ENCODE results near the gene AK5.

DNA sequence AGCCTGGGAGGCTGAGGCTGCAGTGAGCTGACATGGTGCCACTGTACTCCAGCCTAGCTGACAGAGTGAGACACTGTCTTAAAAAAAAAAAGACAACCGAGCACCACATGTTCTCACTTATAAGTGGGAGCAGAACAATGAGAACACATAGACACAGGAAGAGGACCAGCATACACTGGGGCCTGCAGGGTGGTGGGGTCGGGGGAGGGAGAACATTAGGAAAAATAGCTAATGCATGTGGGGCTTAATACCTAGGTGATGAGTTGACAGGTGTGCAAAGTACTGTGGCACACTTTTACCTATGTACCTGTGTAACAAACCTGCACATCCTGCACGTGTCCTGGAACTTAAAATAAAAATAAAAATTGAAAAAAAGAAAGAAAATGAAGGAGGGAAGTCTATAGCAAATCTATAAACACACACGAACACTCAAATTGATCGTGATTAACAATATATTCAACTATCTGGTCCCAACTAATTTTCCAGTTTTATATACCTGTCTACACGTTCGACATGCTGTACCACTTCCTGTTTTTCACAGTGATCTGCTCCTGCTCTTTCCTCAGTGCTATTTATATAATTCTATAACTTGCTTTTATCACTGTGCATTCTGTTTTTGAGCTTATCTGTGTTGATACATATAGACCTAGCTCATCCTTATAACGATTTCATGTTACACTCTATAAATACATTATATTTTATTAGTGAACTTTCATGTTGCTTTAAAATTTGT lies 27.2 kb downstream of the AK5 start:
- TF ChIP-seq, protein P1, sequence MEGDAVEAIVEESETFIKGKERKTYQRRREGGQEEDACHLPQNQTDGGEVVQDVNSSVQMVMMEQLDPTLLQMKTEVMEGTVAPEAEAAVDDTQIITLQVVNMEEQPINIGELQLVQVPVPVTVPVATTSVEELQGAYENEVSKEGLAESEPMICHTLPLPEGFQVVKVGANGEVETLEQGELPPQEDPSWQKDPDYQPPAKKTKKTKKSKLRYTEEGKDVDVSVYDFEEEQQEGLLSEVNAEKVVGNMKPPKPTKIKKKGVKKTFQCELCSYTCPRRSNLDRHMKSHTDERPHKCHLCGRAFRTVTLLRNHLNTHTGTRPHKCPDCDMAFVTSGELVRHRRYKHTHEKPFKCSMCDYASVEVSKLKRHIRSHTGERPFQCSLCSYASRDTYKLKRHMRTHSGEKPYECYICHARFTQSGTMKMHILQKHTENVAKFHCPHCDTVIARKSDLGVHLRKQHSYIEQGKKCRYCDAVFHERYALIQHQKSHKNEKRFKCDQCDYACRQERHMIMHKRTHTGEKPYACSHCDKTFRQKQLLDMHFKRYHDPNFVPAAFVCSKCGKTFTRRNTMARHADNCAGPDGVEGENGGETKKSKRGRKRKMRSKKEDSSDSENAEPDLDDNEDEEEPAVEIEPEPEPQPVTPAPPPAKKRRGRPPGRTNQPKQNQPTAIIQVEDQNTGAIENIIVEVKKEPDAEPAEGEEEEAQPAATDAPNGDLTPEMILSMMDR (IDR thresholded peaks at IDR 0.05): no peak
- TF ChIP-seq, protein P2, sequence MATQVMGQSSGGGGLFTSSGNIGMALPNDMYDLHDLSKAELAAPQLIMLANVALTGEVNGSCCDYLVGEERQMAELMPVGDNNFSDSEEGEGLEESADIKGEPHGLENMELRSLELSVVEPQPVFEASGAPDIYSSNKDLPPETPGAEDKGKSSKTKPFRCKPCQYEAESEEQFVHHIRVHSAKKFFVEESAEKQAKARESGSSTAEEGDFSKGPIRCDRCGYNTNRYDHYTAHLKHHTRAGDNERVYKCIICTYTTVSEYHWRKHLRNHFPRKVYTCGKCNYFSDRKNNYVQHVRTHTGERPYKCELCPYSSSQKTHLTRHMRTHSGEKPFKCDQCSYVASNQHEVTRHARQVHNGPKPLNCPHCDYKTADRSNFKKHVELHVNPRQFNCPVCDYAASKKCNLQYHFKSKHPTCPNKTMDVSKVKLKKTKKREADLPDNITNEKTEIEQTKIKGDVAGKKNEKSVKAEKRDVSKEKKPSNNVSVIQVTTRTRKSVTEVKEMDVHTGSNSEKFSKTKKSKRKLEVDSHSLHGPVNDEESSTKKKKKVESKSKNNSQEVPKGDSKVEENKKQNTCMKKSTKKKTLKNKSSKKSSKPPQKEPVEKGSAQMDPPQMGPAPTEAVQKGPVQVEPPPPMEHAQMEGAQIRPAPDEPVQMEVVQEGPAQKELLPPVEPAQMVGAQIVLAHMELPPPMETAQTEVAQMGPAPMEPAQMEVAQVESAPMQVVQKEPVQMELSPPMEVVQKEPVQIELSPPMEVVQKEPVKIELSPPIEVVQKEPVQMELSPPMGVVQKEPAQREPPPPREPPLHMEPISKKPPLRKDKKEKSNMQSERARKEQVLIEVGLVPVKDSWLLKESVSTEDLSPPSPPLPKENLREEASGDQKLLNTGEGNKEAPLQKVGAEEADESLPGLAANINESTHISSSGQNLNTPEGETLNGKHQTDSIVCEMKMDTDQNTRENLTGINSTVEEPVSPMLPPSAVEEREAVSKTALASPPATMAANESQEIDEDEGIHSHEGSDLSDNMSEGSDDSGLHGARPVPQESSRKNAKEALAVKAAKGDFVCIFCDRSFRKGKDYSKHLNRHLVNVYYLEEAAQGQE (IDR thresholded peaks at IDR 0.05; ENCODE audit: insufficient read depth in 1 of 2, low read depth in 2 of 2, low read length in 1 of 2): no peak
- no peak for TF ChIP-seq POLR2AphosphoS5 (IDR thresholded peaks at IDR 0.05; ENCODE audit: low read depth, low read length)
- no peak for TF ChIP-seq TCF7L2 (IDR thresholded peaks at IDR 0.05; ENCODE audit: low read depth, low read length)
- no peak for TF ChIP-seq SIN3A (IDR thresholded peaks at IDR 0.05; ENCODE audit: borderline replicate concordance, insufficient read depth, low read depth, low read length)
